GF-D8 (cell line): ENCODE results near the gene UBALD1.

Experiments
- DNase-seq: peaks from one replicate; lab custom pipeline; 2025; lab: John Stamatoyannopoulos, UW

The UBALD1 gene

DNA sequence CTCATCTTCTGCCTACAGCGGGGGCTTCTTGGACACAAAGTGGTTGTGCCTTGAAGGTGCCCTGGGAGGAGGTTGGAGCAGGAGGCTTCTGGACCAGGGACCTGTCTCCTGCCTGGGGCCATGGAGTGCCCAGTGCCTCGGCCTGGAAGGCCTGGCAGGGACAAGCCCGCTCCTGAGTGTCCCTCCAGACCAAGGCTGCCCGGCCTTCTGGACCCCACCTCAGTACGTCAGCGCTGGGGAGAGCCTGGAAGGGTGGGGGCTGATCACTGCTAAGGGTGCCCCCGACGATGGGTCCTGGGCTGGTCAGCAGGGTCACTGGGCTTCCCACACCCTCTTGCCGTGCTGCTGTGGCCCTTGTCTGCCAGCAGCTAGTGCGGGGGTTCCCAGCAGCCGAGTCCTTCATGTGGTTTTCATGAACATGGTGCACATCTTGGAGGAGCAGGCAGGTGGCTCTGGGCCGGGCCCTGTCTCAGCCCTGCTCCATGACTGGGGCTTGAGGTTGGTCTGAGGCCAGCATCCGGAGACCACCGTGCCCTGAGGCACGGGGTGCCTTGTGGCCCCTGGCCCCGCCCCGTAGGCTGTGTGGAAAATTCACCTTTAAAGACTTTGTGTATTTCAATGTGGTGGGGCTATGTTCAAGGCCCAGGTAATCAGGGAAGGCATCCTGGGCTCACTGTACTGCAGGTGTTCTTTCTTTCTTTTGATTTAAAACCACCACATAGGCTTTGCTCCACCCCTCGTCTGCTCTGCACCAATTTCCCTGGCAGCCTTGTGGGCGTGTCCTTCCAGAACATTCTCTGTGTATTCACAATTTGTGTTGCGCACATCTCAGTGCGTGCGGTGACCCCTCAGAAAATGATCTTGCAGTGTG, 32.3 kb upstream of the UBALD1 start:
- DNase-seq: no peak

DNA sequence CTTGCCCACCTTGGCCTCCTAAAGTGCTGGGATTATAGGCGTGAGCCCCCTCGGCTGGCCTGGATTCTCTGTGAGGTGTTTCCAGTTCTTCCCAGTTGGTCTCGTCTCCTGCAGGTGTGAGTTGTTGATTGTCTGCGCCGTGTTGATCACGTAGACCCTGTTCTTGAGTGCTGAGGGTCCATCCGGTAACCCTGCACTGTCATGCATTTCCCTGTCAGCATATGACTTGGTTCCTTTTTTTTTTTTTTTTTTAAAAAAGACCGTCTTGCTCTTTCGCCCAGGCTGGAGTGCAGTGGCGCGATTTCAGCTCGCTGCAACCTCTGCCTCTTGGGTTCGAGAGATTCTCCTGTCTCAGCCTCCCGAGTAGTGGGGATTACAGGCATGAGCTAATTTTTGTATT, 27.2 kb upstream of the UBALD1 start:
- no peak for DNase-seq

DNA sequence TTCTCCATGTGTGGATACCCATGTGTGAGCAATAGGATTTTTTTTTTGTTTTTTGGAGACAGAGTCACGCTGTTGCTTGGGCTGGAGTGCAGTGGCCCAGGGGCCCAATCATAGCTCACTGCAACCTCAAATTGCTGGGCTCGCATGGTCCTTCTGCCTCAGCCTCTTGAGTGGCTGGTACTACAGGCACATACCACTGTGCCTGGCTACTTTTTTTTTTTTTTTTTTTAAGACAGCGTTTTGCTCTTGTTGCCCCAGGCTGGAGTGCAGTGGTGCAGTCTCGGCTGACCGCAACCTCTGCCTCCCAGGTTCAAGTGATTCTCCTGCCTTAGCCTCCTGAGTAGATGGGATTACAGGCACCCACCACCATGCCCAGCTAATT, 26.6 kb upstream of the UBALD1 start:
- no peak for DNase-seq

GRCh38 chr16:4640572-4641305, 26.1 kb upstream of the UBALD1 start:
- no peak for DNase-seq

- no peak for DNase-seq
These were observed 25.3 kb upstream of the UBALD1 start for GRCh38 chr16:4639899-4640509.

DNA sequence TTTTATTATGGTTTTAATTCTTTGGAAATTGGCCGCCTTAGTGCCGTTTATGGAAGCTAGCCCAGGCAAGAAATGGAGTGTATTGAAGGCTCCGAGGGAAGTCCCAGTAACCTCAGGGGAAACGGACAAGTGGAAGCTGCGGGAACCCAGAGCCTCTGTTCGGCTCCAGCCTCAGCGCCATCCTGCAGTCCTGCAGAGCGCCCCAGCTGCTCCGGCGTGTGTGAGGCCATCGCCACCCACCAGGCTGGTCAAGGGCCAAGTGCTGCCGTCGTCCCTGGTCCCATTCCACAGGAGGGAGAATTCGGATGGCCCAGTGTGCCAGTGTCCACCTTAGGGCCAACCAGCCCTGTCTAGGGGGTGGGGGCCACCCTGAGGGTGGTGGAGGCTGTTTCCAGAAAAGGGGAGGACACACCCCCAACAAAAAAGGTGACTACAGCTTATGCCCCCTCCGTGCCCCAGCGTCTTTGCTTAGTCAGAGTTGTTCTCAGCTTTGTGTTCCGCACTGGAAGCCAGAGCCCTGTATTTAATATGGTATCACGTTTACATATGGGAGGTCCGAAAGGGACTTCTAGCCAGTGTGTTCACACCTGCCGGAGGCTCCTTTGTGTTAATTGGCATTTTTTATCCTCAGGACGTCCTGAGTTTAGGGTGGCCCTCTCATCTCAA, 22.9 kb upstream of the UBALD1 start:
- DNase-seq: no peak

DNA sequence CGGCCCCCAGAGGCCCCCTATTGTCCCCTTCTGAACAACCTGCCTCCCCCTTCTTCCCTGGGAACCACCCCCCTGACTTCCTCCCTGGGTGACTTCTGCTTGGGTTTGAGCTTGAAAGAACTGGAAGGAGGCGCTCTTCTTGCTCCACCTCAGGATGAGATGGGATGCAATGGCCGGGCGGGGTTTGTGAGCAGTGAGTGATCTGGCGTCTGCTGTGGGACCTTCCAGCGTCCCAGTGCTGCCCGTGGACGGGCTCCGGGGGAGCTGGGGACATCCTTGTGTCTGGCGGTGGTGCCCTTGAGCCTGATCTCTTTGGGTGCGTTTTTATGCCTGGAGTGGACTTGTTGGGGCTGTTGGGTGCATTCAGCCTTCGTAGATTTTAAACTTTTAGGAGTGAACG, 21.5 kb upstream of the UBALD1 start:
- no peak for DNase-seq

- DNase-seq: no peak
These were observed 20.1 kb upstream of the UBALD1 start for GRCh38 chr16:4634768-4635167.

DNA sequence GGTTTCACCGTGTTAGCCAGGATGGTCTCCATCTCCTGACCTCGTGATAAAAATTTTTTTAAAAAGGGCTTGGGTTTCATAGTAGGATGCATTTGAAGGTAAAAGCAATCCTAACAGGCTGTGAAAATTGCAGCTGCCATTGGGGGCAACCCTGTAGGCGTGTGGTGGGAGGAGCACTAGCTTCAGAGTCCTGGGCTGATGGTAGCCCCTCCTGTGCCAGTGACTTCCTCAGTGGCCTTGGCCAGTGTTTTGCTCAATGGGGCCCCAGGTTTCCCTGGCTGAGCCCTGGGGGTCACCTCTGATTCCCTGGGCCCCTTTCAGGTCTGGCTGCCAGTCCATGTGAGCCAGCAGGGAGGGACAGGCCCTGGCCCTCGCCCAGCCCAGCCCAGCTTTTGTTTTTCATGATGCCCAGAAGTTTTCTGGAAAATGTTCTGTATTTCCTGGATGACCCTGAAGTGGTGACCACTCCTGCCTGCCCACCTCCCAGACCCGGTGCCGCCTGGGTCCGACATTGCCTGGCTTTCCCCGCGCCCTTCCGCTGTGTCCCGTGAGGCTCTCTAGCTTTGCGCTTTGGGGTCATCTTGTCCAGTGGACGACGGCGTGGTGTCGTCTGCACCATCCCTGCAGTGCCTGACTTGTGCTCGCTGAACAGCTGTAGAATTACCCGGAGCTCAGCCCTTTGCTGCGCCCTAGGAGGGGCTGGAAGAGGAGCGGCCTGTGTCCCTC, 19.4 kb upstream of the UBALD1 start:
- no peak for DNase-seq

DNA sequence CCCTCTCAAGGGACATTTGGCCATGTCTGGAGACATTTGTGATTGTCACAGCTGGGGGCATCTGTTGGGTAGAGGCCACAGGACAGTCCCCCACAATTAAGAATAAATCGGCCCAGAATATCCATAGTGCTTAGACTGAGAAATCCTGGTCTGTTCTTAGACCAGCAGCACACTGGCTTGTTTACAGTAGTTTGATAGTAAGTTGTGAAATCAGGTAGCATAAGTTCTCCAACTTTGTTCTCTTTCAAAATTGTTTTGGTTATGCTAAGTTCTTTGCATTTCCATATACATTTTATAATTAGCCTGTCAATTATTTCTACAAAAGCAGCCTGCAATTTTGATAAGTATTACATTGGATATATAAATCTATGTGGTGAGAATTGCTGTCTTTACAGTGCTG, 16.8 kb upstream of the UBALD1 start:
- no peak for DNase-seq

- peak; percentile 48 for DNase-seq
These were observed 13.6 kb upstream of the UBALD1 start for GRCh38 chr16:4628283-4628682.

DNA sequence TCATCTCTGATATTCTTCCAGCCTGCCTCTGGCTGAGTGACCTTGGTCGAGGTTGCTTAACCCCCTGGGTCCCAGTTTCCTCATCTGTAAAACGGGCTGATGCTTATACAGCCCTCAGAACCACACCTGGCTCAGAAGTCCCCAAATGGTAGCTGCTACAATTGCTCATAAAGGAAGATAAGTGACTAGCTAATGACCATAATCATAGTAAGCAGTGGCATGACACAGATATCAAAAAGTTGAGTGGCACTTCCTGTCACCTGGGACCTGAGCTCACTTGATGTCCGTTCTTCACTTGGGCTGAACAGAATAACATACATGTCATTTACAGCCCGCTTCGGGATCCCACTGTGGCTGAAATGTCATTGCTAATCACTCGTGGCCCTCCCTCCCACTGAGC, 11.7 kb upstream of the UBALD1 start:
- no peak for DNase-seq

DNA sequence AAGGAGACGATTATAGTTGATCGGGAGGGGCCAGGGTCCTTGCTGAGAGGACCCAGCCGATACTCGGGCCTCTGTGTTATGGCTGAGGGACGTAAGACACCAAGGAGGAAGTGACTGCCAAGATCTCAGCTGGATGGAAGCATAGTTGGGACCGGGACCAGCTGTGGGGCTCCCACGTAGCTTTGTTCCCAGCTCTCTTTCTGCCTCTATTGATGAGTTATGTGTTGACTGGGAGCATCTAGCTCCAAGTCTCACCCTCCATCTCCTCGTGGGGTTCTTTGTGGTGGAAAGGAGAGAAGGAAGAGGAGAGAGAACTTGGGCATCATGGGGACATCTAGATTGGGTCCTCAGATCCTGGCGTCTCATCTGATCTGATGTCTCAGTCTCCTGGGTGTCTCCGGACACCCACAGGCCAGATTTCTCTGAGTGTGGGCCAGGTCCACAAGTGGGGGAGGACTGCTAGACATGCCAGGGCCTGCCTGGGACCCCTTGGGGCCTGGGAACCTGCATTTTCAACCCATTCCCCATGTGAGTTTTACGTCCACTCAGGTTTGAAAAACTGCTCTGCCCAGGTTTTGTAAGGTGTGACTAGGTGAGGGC, 11.0 kb upstream of the UBALD1 start:
- DNase-seq: no peak

GRCh38 chr16:4624827-4625559, 10.3 kb upstream of the UBALD1 start:
- DNase-seq: no peak

DNA sequence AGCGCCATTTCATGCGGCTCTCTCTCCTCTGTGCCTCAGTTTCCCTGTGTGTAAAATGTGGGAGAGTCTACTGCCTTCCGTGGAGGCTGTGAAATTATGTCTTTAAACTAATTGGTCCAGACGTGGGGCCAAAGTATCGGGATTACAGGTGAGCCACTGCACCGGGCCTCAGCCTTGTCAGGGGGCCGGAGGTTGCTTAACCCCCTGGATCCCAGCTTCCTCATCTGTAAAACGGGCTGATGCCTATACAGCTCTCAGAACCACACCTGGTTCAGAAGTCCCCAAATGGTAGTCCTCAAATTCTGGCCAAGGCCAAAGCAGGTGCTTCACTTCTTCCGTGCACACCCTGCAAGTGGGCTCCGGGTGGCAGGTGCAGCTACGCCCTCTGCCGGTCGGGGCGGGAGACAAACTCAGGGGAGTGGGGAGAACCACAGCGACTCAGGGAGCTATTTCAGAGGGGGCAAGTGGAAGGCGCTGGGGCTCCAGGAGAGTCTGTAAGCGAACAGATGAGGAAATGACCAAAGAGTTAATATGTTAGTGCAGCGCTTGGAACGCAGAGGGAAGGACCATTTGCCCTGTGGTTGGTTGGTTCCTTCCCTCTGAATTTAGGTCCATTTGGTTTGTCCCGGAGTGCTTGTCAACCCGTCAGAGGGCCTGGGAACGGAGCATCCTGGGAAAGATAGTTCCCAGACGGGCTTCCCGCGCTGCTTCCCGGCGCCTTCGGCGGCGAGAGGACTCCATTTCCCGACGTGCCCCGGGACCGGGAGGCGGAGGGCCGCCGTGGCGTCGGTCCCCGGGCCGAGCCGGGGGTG, 9.5 kb upstream of the UBALD1 start, which contains the start of gene MGRN1:
Gene MGRN1 (plus strand): TSS at position 812 of the 812 bp plus-strand sequence. CDS start 135 bp downstream, outside the sequence.
- DNase-seq: peak; percentile 86

DNA sequence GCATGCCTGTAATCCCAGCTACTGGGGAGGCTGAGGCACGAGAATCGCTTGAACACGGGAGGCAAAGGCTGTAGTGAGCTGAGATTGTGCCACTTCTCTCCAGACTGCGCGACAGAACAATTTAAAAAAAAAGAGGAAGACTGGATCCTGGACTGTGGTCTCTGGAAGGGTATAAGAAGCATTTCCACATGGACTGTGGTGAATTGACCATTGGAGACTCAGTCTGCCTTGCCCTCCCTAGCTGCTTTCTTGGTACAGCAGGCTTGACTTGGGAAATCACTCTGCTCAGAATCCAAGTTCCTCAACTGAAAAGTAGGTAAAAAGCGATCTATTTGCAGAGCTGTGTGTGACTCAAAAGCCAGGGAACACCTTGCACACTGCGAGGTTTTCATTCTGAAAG, 8.9 kb upstream of the UBALD1 start:
- DNase-seq: peak; percentile 15

- DNase-seq: no peak
These were observed 4.1 kb upstream of the UBALD1 start for GRCh38 chr16:4618645-4619418.

- no peak for DNase-seq
These were observed 3.2 kb upstream of the UBALD1 start for GRCh38 chr16:4617880-4618279.
